ENCODE results near the gene GRID1. TPM values are rescaled to one million over a fixed set of nuclear protein-coding genes. Genes with fewer than 3 reads are reported as not detected.

GRID1 gene
- total and polyA plus RNA-seq, 10 donors: 0.06 to 0.42 (median 0.15) TPM; not detected in 4

DNA sequence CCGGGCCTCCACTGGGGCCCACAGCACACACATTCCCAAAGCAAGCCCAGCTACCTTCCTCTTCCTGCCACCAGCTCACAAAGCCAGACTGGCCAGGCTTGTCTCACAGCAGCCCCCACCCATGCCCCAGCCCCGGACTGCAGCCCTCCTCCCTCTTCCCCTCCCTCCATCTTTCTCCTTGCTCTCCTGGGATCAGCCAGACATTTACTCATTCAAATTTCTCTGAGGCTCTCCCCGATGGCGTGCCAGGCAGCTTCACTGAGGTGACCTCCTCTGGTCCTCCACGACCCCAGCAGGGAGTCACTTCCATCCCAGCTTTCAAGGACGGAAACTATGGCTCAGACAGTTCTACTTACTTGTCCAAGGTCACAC lies 187.5 kb downstream of the GRID1 start:
- 63 to 72% (median 65%) methylated on average over 6 of the region's 6 CpGs for WGBS, 5 donors
- no peaks in the 10 kb centered on the region for H3K4me1 ChIP-seq
- intact Hi-C loops (cut with DNase I; ENCODE audit: low total_unique reads): no loop called here
- peaks cover 0 to 40% (median 0%) of the 10 kb centered on the region in 7 donors for H3K27me3 ChIP-seq (replicated peaks in 1 of 7)
- no peak overlapping the region for H3K4me3 ChIP-seq
- H3K27ac ChIP-seq: no peak overlapping the region
- peak; percentile 51 for DNase-seq
- TF ChIP-seq, protein P1, sequence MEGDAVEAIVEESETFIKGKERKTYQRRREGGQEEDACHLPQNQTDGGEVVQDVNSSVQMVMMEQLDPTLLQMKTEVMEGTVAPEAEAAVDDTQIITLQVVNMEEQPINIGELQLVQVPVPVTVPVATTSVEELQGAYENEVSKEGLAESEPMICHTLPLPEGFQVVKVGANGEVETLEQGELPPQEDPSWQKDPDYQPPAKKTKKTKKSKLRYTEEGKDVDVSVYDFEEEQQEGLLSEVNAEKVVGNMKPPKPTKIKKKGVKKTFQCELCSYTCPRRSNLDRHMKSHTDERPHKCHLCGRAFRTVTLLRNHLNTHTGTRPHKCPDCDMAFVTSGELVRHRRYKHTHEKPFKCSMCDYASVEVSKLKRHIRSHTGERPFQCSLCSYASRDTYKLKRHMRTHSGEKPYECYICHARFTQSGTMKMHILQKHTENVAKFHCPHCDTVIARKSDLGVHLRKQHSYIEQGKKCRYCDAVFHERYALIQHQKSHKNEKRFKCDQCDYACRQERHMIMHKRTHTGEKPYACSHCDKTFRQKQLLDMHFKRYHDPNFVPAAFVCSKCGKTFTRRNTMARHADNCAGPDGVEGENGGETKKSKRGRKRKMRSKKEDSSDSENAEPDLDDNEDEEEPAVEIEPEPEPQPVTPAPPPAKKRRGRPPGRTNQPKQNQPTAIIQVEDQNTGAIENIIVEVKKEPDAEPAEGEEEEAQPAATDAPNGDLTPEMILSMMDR (IDR thresholded peaks at IDR 0.05 in 8 of 11, conservative IDR thresholded peaks at IDR 0.05 in 3 of 11): no peak
- TF ChIP-seq POLR2A (IDR thresholded peaks at IDR 0.05): no peak
- no peak for TF ChIP-seq POLR2AphosphoS5 (IDR thresholded peaks at IDR 0.05)
- H3K36me3 ChIP-seq: no peaks in the 10 kb centered on the region
- no peaks in the 10 kb centered on the region for H3K9me3 ChIP-seq

DNA sequence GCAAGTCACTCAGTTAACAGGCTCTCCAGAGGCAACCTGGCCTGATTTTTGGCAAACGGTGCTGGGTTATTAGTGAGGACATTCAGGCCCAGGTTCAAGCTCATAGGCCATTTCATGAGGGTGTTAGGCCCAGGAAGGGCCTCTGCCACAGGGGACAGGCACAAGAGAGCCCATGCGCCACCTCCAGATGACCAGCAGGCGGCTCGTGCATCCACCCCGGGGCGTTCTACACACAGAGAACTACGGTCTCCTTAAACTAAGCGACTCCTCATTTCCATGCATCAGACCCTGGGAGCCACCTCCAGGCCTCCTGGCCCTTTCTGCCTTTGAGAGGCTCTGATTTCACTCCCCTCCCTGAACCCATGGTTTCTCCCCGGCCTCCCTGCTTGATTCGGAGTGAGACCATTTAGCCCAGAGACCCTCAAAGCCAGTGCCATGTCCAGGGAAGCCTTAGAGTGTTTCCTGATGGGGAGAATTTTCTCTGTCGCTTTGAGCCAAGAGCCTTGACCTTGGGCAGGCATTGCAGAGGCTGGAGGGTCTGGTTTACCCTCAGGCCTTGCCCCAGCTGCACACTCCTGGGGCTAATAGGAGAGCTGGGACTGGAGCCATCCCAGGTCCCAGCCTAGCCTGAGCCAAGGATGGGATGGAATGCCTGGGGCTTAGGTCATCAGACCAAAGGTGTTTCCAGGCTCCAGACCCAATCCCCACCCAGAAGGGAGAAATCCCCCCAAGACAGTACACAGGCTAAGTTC lies 188.0 kb downstream of the GRID1 start:
- Histone ChIP-seq H3K4me1 (no peaks in the 10 kb centered on the region), H3K36me3 (no peaks in the 10 kb centered on the region), H3K9me3 (no peaks in the 10 kb centered on the region), H3K4me3 (no peak overlapping the region), H3K27ac (no peak overlapping the region), H3K27me3 (replicated peaks in 1 of 7) (peaks cover 0 to 40% (median 0%) of the 10 kb centered on the region in 7 donors)
- peak; percentile 75 for DNase-seq
- intact Hi-C loops (cut with DNase I; ENCODE audit: low total_unique reads): no loop called here
- WGBS, 5 donors: 51 to 65% (median 59%) methylated on average over 11 of the region's 11 CpGs
- TF ChIP-seq, protein P1 (IDR thresholded peaks at IDR 0.05 in 8 of 11, conservative IDR thresholded peaks at IDR 0.05 in 3 of 11): peak in 1 of 11 experiments; percentile 15
- no peak for TF ChIP-seq POLR2A (IDR thresholded peaks at IDR 0.05)
- TF ChIP-seq POLR2AphosphoS5 (IDR thresholded peaks at IDR 0.05): no peak

DNA sequence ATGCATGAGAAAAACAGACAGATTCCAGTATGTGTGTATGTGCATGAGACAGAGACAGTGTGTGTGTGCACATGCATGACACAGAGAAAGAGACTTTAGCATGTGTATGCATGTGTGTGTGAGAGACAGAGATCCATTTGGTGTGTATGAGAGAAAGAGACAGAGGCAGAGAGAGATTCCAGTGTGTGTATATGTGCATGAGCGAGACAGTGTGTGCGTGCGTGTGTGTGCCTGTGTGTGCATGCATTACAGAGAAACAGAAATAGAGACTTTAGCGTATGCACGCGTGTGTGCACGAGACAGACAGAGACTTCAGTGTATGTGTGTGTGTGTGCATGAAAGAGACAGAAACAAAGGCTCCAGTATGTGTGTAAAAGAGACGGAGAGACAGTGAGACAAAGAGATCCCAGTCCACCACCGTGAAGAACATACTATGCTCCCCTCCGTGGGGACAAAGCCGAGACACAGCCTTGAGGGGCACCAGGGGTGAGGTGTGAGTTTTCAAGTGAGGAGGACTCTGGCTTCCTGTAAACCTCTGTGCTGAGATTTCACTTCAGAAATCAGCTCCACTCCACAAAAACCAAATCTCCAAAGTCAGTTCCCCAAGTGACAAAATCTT lies 188.9 kb downstream of the GRID1 start:
- WGBS, 5 donors: 78 to 94% (median 92%) methylated on average over 11 of the region's 11 CpGs
- intact Hi-C loops (cut with DNase I; ENCODE audit: low total_unique reads): no loop called here
- no peak overlapping the region for H3K27ac ChIP-seq

More for the DNA sequence above, 188.9 kb downstream of the GRID1 start:
- H3K36me3 ChIP-seq: no peaks in the 10 kb centered on the region
- H3K9me3 ChIP-seq: no peaks in the 10 kb centered on the region
- DNase-seq: peak; percentile 19
- TF ChIP-seq POLR2A (IDR thresholded peaks at IDR 0.05): no peak
- TF ChIP-seq, protein P1 (IDR thresholded peaks at IDR 0.05 in 8 of 11, conservative IDR thresholded peaks at IDR 0.05 in 3 of 11): no peak
- TF ChIP-seq POLR2AphosphoS5 (IDR thresholded peaks at IDR 0.05): no peak
- no peaks in the 10 kb centered on the region for H3K4me1 ChIP-seq
- H3K4me3 ChIP-seq: no peak overlapping the region
- H3K27me3 ChIP-seq (replicated peaks in 1 of 7): peaks cover 0 to 40% (median 0%) of the 10 kb centered on the region in 7 donors
